K562 (cell line): Measurements from ENCODE around the gene GGT5. TPM values are rescaled to one million over a fixed set of nuclear protein-coding genes. Genes with fewer than 3 reads are reported as not detected.

Experiments
- ATAC-seq: fragments of 200-7000 bp; cut with Tn5 transposase; 3 replicates; pipeline ENCODE4 v1.9.1; 2020; ENCODE audit warnings: moderate library complexity
- BruUV-seq: library from RNA; stranded (reverse); fragments of 400-500 nt; replicated peaks from 2 replicates; lab custom pipeline; 2021; lab: Mats Ljungman, UMichigan
- CTCF ChIA-PET: fragments of 300-600 bp; formaldehyde crosslinking; extraction: SDS; loops from one replicate; lab custom pipeline; 2021; ENCODE audit warnings: low intra/inter-chr PET ratio; lab: Yijun Ruan, JAX
- POLR2A ChIA-PET: fragments of 300-600, 350-650 bp; sonication (Branson Sonifier 250); formaldehyde crosslinking; extraction: SDS; loops from one replicate; lab custom pipeline; 2021; ENCODE audit warnings: antibody characterized with exemption, inconsistent platforms; lab: Yijun Ruan, JAX
- DNase-seq, 4 experiments: peaks; one replicate each; pipeline versions ENCODE4 v3.0.0 to v3.0.0-alpha.2; 2011 to 2018; ENCODE audit warnings: low spot score in 3 of 4, mixed read lengths in 3 of 4; ENCODE audit errors: extremely low read depth in 1 of 4
- FAIRE-seq: peaks from 2 replicates; lab custom pipeline; 2011; peaks lifted over from hg19 to GRCh38; lab: Jason Lieb, UNC
- H2AFZ ChIP-seq: 2 replicates; pipeline ENCODE4 v1.6.0; 2011; ENCODE audit warnings: low read depth, low read length, control low read depth, inconsistent platforms
- H3K27ac ChIP-seq: fragments of 200-600 bp; 3 replicates; pipeline ENCODE4 v1.8.0; 2011; ENCODE audit warnings: low read depth, mild to moderate bottlenecking, control low read depth, inconsistent platforms, low read length, moderate library complexity, mixed read lengths; ENCODE audit errors: extremely low read depth
- H3K27me3 ChIP-seq, 2 experiments: fragments of 300-600 bp in 1 of 2; 2 replicates in 1 of 2; 3 replicates in 1 of 2; pipeline versions ENCODE4 v1.6.0 to v1.8.0; 2011; ENCODE audit warnings: inconsistent platforms in 2 of 2, low read length in 2 of 2, mild to moderate bottlenecking in 1 of 2, mixed read lengths in 1 of 2, moderate library complexity in 1 of 2; ENCODE audit not compliant: control insufficient read depth in 2 of 2, insufficient read depth in 2 of 2
- H3K36me3 ChIP-seq: fragments of 300-600 bp; 3 replicates; pipeline ENCODE4 v1.8.0; 2011; ENCODE audit warnings: mild to moderate bottlenecking, low read length, inconsistent platforms; ENCODE audit not compliant: control insufficient read depth, insufficient read depth
- H3K4me1 ChIP-seq, 2 experiments: fragments of 200-600 bp in 1 of 2; replicated peaks in 1 of 2; 2 replicates in 1 of 2; 3 replicates in 1 of 2; pipeline versions ENCODE4 v1.5.1 to v1.8.0; 2011; ENCODE audit warnings: inconsistent platforms in 2 of 2, low read length in 2 of 2, mild to moderate bottlenecking in 1 of 2, mixed read lengths in 1 of 2, moderate library complexity in 1 of 2; ENCODE audit not compliant: control insufficient read depth in 2 of 2, insufficient read depth in 2 of 2
- H3K4me2 ChIP-seq: 2 replicates; pipeline ENCODE4 v1.6.1; 2011; ENCODE audit warnings: low read length, control low read depth, inconsistent platforms, mixed read lengths; ENCODE audit not compliant: insufficient read depth
- H3K4me3 ChIP-seq: fragments of 200-600 bp; sonication (generic), shearing (Covaris generic); 2 replicates; pipeline ENCODE4 v1.5.1; 2016; ENCODE audit warnings: control low read depth, inconsistent platforms
- H3K79me2 ChIP-seq: fragments of 200-600 bp; 3 replicates; pipeline ENCODE4 v1.8.0; 2011; ENCODE audit warnings: low read length, inconsistent platforms; ENCODE audit not compliant: control insufficient read depth, insufficient read depth
- H3K9ac ChIP-seq, 2 experiments: 2 replicates each; pipeline versions ENCODE4 v1.6.0 to v1.6.1; 2011; ENCODE audit warnings: low read depth in 2 of 2, low read length in 2 of 2, control low read depth in 1 of 2, inconsistent platforms in 1 of 2, mild to moderate bottlenecking in 1 of 2, mixed read lengths in 1 of 2; ENCODE audit not compliant: insufficient read depth in 1 of 2
- H3K9me1 ChIP-seq: one replicate; pipeline ENCODE4 v1.6.0; 2011; ENCODE audit warnings: inconsistent platforms, mild to moderate bottlenecking, low read length, moderate library complexity; ENCODE audit not compliant: control insufficient read depth, insufficient read depth
- H3K9me3 ChIP-seq: replicated peaks from 2 replicates; pipeline ENCODE4 v1.5.1; 2011; ENCODE audit warnings: low read depth, low read length, inconsistent platforms; ENCODE audit not compliant: control insufficient read depth, insufficient read depth
- H4K20me1 ChIP-seq: replicated peaks from 2 replicates; pipeline ENCODE4 v1.6.1; 2011; ENCODE audit warnings: low read length, inconsistent platforms, mixed read lengths; ENCODE audit not compliant: control insufficient read depth, insufficient read depth
- KAT7 ChIP-seq: sonication (generic); formaldehyde crosslinking; IDR thresholded peaks from 2 replicates; pipeline ENCODE4 v1.8.0; 2022; ENCODE audit warnings: missing genetic modification reagents, mild to moderate bottlenecking, borderline replicate concordance
- SLC30A9 ChIP-seq: fragments of 250-450 bp; sonication (Bioruptor Pico); IDR thresholded peaks from 2 replicates; pipeline ENCODE4 v1.8.0; 2022; ENCODE audit warnings: mild to moderate bottlenecking, moderate library complexity
- SMAD2 ChIP-seq: fragments of 150-350 bp; IDR thresholded peaks from 2 replicates; pipeline ENCODE4 v1.6.1; 2014; ENCODE audit warnings: low read depth, mild to moderate bottlenecking, low read length
- TFAP4 ChIP-seq: sonication (generic); formaldehyde crosslinking; IDR thresholded peaks from 2 replicates; pipeline ENCODE4 v1.8.0; 2022; ENCODE audit warnings: missing genetic modification reagents, mild to moderate bottlenecking, moderate library complexity, borderline replicate concordance
- ZBTB17 ChIP-seq: fragments of 450-650 bp; formaldehyde crosslinking; IDR thresholded peaks from 2 replicates; pipeline ENCODE4 v1.4.0; 2020; ENCODE audit warnings: mild to moderate bottlenecking
- ZNF24 ChIP-seq: fragments of 450-650 bp; IDR thresholded peaks from 2 replicates; pipeline ENCODE4 v1.6.1; 2016
- ZNF507 ChIP-seq: conservative IDR thresholded peaks from 2 replicates; pipeline ENCODE4 v1.6.1; 2017; ENCODE audit warnings: missing genetic modification characterization, missing compliant biosample characterization
- WGBS: fragments of 100-300 bp; shearing (Covaris generic); methylation state at CpG from one replicate; pipeline ENCODE4 v1.1.6; 2016; ENCODE audit warnings: low coverage, mixed read lengths; ENCODE audit not compliant: insufficient coverage; ENCODE audit errors: missing lambda C conversion rate; 5-methylcytosine and 5-hydroxymethylcytosine counted together
- in situ Hi-C: fragments of 300-500 bp; cut with MboI; formaldehyde crosslinking; loops from 4 replicates; pipeline ENCODE4 v1.15.0; 2018; ENCODE audit warnings: inconsistent platforms, mixed read lengths
- intact Hi-C: fragments of 100-400 bp; cut with micrococcal nuclease; formaldehyde crosslinking; loops from 2 replicates; pipeline ENCODE4 v1.14.2; 2022
- polyA plus RNA-seq, 8 experiments: library from polyadenylated mRNA; depleted of rRNA in 4 of 8; stranded (reverse) in 5 of 8; unstranded in 3 of 8; fragments of >200 nt; fragmentation: Nextera tagmentation in 2 of 8; fragmentation: Illumina TruSeq in 1 of 8; extraction: Ambion mirVana in 2 of 8; extraction: Trizol in 1 of 8; gene quantifications; 2 replicates each; pipeline versions ENCODE4 v1.2.1 to v1.2.3, GENCODE V29; 2011 to 2014; ENCODE audit warnings: inconsistent platforms in 1 of 8, missing spikeins in 1 of 8
- total RNA-seq, 7 experiments: library from RNA; depleted of rRNA in 6 of 7; stranded (reverse); fragments of >200 nt in 6 of 7; fragmentation: Illumina TruSeq in 2 of 7; extraction: Trizol in 2 of 7; gene quantifications; 2 replicates each; pipeline versions ENCODE4 v1.2.1 to v1.2.3, GENCODE V29; 2011 to 2021; ENCODE audit warnings: low replicate concordance in 1 of 7

GGT5 gene
- total and polyA plus RNA-seq, 9 of the 15 experiments (the other 6 are each of a cell fraction or from before 2014, with no cell fraction given), result 0.07 to 0.69 (median 0.18) TPM; not detected in 4

DNA sequence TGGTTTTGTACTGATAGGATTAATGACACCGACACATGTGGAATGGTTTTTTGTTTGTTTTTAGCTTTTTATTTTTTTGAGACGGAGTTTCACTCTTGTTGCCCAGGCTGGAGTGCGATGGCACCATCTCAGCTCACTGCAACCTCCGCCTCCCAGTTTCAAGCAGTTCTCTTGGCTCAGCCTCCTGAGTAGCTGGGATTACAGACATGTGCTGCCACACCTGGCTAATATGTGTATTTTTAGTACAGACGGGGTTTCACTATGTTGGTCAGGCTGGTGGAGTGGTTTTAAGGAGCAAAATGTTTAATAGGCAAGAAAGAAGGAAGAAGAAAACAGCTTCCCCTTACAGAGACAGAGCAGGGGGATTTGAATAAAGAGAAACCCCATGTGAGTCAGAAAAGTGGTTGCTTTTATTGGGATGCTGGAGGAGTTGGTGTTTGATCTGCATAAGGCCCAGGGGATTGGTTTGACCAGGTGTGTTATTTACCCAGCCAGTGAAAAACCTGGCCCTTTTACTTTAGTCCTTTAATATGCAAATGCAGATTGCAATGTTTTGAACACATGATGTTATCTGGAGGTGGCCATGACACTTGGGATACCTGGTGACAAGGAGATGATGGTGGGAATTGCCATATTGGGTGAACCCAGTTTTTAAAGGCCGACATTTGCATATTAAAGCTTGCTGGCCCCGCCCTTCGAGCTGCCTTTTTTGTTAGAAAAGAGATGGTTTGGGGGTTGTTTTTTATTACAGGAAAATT, 39.3 kb downstream of the GGT5 start:
- no peak overlapping the region for H3K4me2 ChIP-seq
- intact Hi-C loops, result no loop called here
- no peak for ATAC-seq
- no peak for TF ChIP-seq SLC30A9 (CRISPR knock-in tag)
- no peak for TF ChIP-seq ZNF507
- TF ChIP-seq TFAP4 (CRISPR knock-in tag), result no peak
- no peak for TF ChIP-seq SMAD2
- no peak for TF ChIP-seq ZNF24
- no peak for TF ChIP-seq KAT7 (CRISPR knock-in tag)
- no peak for TF ChIP-seq ZBTB17 (CRISPR knock-in tag)
- TF ChIP-seq, all 486 proteins: peak for 0
- H3K27me3 ChIP-seq, result no peaks in the 10 kb centered on the region
- H3K4me3 ChIP-seq, result no peak overlapping the region
- H3K9me1 ChIP-seq, result no peaks in the 10 kb centered on the region
- CTCF ChIA-PET, result no interaction called here
- no peaks in the 10 kb centered on the region for H4K20me1 ChIP-seq
- WGBS, result 72% methylated on average over 7 of the region's 8 CpGs
- H3K9me3 ChIP-seq, result peaks cover 2% of the 10 kb centered on the region; the same call in 1 of the 2 replicates
- DNase-seq, result no peak
- H3K79me2 ChIP-seq, result no peaks in the 10 kb centered on the region
- H3K4me1 ChIP-seq, result peaks cover 0 to 2% of the 10 kb centered on the region in 2 experiments; a peak in 3 of 5 replicates
- H3K9ac ChIP-seq, result no peak overlapping the region
- POLR2A ChIA-PET, result no interaction called here
- no peak overlapping the region for H2AFZ ChIP-seq
- no peak for FAIRE-seq
- H3K27ac ChIP-seq, result no peak overlapping the region
- in situ Hi-C loops, result no loop called here
- no TSS peak for BruUV-seq
- no peaks in the 10 kb centered on the region for H3K36me3 ChIP-seq
